ENCODE results near the gene SLCO1B3.

Gene SLCO1B3

GRCh38 chr12:20885552-20885951, 75.0 kb downstream of the SLCO1B3 start:
- no peak for DNase-seq (ENCODE audit: low spot score)

GRCh38 chr12:20917269-20917668, 106.8 kb downstream of the SLCO1B3 start:
- no peak for DNase-seq (ENCODE audit: low spot score)

GRCh38 chr12:20917819-20918218, 107.3 kb downstream of the SLCO1B3 start:
- DNase-seq (ENCODE audit: low spot score): no peak

- DNase-seq (ENCODE audit: low spot score): no peak
Measured at GRCh38 chr12:20931894-20932293, 121.4 kb downstream of the SLCO1B3 start.

GRCh38 chr12:20946732-20947131, 136.2 kb downstream of the SLCO1B3 start:
- DNase-seq (ENCODE audit: low spot score): peak; percentile 3

GRCh38 chr12:20950248-20950647, 139.7 kb downstream of the SLCO1B3 start:
- no peak for DNase-seq (ENCODE audit: low spot score)

- DNase-seq (ENCODE audit: low spot score): no peak
Measured at GRCh38 chr12:20963303-20963702, 152.8 kb downstream of the SLCO1B3 start.

GRCh38 chr12:20963762-20964161, 153.3 kb downstream of the SLCO1B3 start:
- DNase-seq (ENCODE audit: low spot score): no peak
